Measurements from ENCODE around the gene LILRB5.
"Not testable (repeated sequence)": the region's sequence is repeated elsewhere in the genome, so short reads cannot be mapped to it uniquely, and the experiment has no call there.

The LILRB5 gene

GRCh38 chr19:54245936-54246335, 11.1 kb downstream of the LILRB5 start:
- no peak for FAIRE-seq
- no peak for DNase-seq (ENCODE audit: low spot score)

GRCh38 chr19:54243809-54244208, 13.3 kb downstream of the LILRB5 start:
- not testable (repeated sequence) for FAIRE-seq; DNase-seq (ENCODE audit: low spot score)

- FAIRE-seq; DNase-seq (ENCODE audit: low spot score): not testable (repeated sequence)
Measured at GRCh38 chr19:54242646-54243045, 14.4 kb downstream of the LILRB5 start, which contains the start of gene LILRA6. Gene LILRA6, minus strand, starts transcription at chr19:54242790.

- DNase-seq (ENCODE audit: low spot score); FAIRE-seq: not testable (repeated sequence)
Measured at GRCh38 chr19:54242234-54242633, 14.8 kb downstream of the LILRB5 start.

- DNase-seq (ENCODE audit: low spot score); FAIRE-seq: not testable (repeated sequence)
Measured at GRCh38 chr19:54240372-54241336, 16.4 kb downstream of the LILRB5 start.

- FAIRE-seq; DNase-seq (ENCODE audit: low spot score): not testable (repeated sequence)
Measured at GRCh38 chr19:54239491-54240371, 17.3 kb downstream of the LILRB5 start.

GRCh38 chr19:54233941-54234340, 23.1 kb downstream of the LILRB5 start:
- DNase-seq (ENCODE audit: low spot score) (no peak), FAIRE-seq (no peak)

GRCh38 chr19:54231077-54231931, 25.8 kb downstream of the LILRB5 start:
- peak; percentile 54 for DNase-seq (ENCODE audit: low spot score)
- no peak for FAIRE-seq

- no peak for DNase-seq (ENCODE audit: low spot score)
- no peak for FAIRE-seq
Measured at GRCh38 chr19:54230031-54230430, 27.0 kb downstream of the LILRB5 start.

GRCh38 chr19:54229146-54229545, 27.9 kb downstream of the LILRB5 start:
- FAIRE-seq (no peak), DNase-seq (ENCODE audit: low spot score) (no peak)

GRCh38 chr19:54224619-54225018, 32.5 kb downstream of the LILRB5 start:
- not testable (repeated sequence) for DNase-seq (ENCODE audit: low spot score)

GRCh38 chr19:54223937-54224281, 33.2 kb downstream of the LILRB5 start:
- not testable (repeated sequence) for DNase-seq (ENCODE audit: low spot score); FAIRE-seq

More at GRCh38 chr19:54224619-54225018, 32.5 kb downstream of the LILRB5 start:
- not testable (repeated sequence) for FAIRE-seq

GRCh38 chr19:54223277-54223936, 33.7 kb downstream of the LILRB5 start:
- FAIRE-seq; DNase-seq (ENCODE audit: low spot score): not testable (repeated sequence)

- not testable (repeated sequence) for DNase-seq (ENCODE audit: low spot score); FAIRE-seq
Measured at GRCh38 chr19:54222474-54223276, 34.4 kb downstream of the LILRB5 start, which contains the start of gene LILRB3. Gene LILRB3, minus strand, starts transcription at chr19:54223007. Its CDS starts 31 bp downstream, at chr19:54222976.

GRCh38 chr19:54221947-54222346, 35.1 kb downstream of the LILRB5 start:
- not testable (repeated sequence) for FAIRE-seq; DNase-seq (ENCODE audit: low spot score)

- not testable (repeated sequence) for FAIRE-seq; DNase-seq (ENCODE audit: low spot score)
Measured at GRCh38 chr19:54219702-54220101, 37.4 kb downstream of the LILRB5 start.

- FAIRE-seq (no peak), DNase-seq (ENCODE audit: low spot score) (no peak)
Measured at GRCh38 chr19:54218960-54219661, 38.0 kb downstream of the LILRB5 start.

- FAIRE-seq (no peak), DNase-seq (ENCODE audit: low spot score) (no peak)
Measured at GRCh38 chr19:54218259-54218658, 38.8 kb downstream of the LILRB5 start.
